Loucy (cell line): Measurements from ENCODE around the gene SULT1C3.

ENCODE experiments used
- H2AFZ ChIP-seq: fragments of 200-600 bp; sonication (generic); 2 replicates; pipeline ENCODE4 v1.6.0; 2016; ENCODE audit warnings: antibody characterized with exemption, mild to moderate bottlenecking, low read length, moderate library complexity
- H3F3A ChIP-seq: fragments of 200-600 bp; 2 replicates; pipeline ENCODE4 v1.6.0; 2016; ENCODE audit warnings: antibody characterized with exemption, low read depth, mild to moderate bottlenecking
- H3K27me3 ChIP-seq: fragments of 200-600 bp; sonication (generic); 2 replicates; pipeline ENCODE4 v1.6.1; 2014; ENCODE audit warnings: low read length, mild to moderate bottlenecking; ENCODE audit not compliant: insufficient read depth, poor library complexity, severe bottlenecking
- H3K36me3 ChIP-seq: fragments of 200-600 bp; sonication (generic); 2 replicates; pipeline ENCODE4 v1.6.1; 2016; ENCODE audit warnings: low read length; ENCODE audit not compliant: insufficient read depth
- H3K4me1 ChIP-seq: fragments of 200-600 bp; sonication (generic); 2 replicates; pipeline ENCODE4 v1.5.1; 2014; ENCODE audit warnings: low read length, mild to moderate bottlenecking; ENCODE audit not compliant: insufficient read depth, poor library complexity, severe bottlenecking
- H3K4me2 ChIP-seq: fragments of 200-600 bp; sonication (generic); 2 replicates; pipeline ENCODE4 v1.6.0; 2014; ENCODE audit warnings: antibody characterized with exemption, low read length, low read depth, mild to moderate bottlenecking; ENCODE audit not compliant: poor library complexity, severe bottlenecking
- H3K4me3 ChIP-seq: fragments of 200-600 bp; sonication (generic); 2 replicates; pipeline ENCODE4 v1.5.1; 2014; ENCODE audit warnings: low read length, mild to moderate bottlenecking, mixed read lengths; ENCODE audit not compliant: poor library complexity, severe bottlenecking
- H3K79me2 ChIP-seq: fragments of 200-600 bp; sonication (generic); 2 replicates; pipeline ENCODE4 v1.6.1; 2014; ENCODE audit warnings: low read length; ENCODE audit not compliant: insufficient read depth
- H3K9ac ChIP-seq: fragments of 200-600 bp; sonication (generic); 2 replicates; pipeline ENCODE4 v1.6.0; 2014; ENCODE audit warnings: mild to moderate bottlenecking, low read depth, low read length, moderate library complexity; ENCODE audit not compliant: poor library complexity, severe bottlenecking
- H3K9me2 ChIP-seq: fragments of 200-600 bp; sonication (generic); replicated peaks from 2 replicates; pipeline ENCODE4 v1.6.1; 2016; ENCODE audit warnings: low read depth, low read length, mixed read lengths
- H3K9me3 ChIP-seq: fragments of 200-600 bp; sonication (generic); 2 replicates; pipeline ENCODE4 v1.6.1; 2014; ENCODE audit warnings: mild to moderate bottlenecking, antibody characterized with exemption, low read length, low read depth; ENCODE audit not compliant: insufficient read depth
- H4K20me1 ChIP-seq: fragments of 200-600 bp; sonication (generic); 2 replicates; pipeline ENCODE4 v1.6.0; 2014; ENCODE audit warnings: antibody characterized with exemption, low read length, mild to moderate bottlenecking; ENCODE audit not compliant: insufficient read depth, poor library complexity, severe bottlenecking
- EZH2phosphoT487 ChIP-seq: fragments of 200-600 bp; IDR thresholded peaks from 2 replicates; pipeline ENCODE4 v1.6.1; 2018; ENCODE audit warnings: antibody characterized with exemption, mild to moderate bottlenecking, moderate library complexity, borderline replicate concordance
- TF ChIP-seq, protein P1 (sequence below): fragments of 200-600 bp; sonication (generic); conservative IDR thresholded peaks from 2 replicates; pipeline ENCODE4 v1.5.1; 2014; ENCODE audit warnings: mild to moderate bottlenecking, antibody characterized with exemption, low read length

SULT1C3 gene

GRCh38 chr2:108262036-108262435 lies 22.3 kb downstream of the SULT1C3 start:
- no peaks in the 10 kb centered on the region for H3K36me3 ChIP-seq
- no peaks in the 10 kb centered on the region for H3F3A ChIP-seq
- no peak overlapping the region for H3K4me3 ChIP-seq
- H2AFZ ChIP-seq = no peak overlapping the region
- no peaks in the 10 kb centered on the region for H3K9me3 ChIP-seq
- H3K9ac ChIP-seq = no peak overlapping the region
- no peaks in the 10 kb centered on the region for H3K27me3 ChIP-seq
- no peaks in the 10 kb centered on the region for H3K79me2 ChIP-seq
- H3K9me2 ChIP-seq = no peaks in the 10 kb centered on the region
- H4K20me1 ChIP-seq = no peaks in the 10 kb centered on the region
- no peak overlapping the region for H3K4me2 ChIP-seq
- no peak for TF ChIP-seq EZH2phosphoT487
- TF ChIP-seq, protein P1, sequence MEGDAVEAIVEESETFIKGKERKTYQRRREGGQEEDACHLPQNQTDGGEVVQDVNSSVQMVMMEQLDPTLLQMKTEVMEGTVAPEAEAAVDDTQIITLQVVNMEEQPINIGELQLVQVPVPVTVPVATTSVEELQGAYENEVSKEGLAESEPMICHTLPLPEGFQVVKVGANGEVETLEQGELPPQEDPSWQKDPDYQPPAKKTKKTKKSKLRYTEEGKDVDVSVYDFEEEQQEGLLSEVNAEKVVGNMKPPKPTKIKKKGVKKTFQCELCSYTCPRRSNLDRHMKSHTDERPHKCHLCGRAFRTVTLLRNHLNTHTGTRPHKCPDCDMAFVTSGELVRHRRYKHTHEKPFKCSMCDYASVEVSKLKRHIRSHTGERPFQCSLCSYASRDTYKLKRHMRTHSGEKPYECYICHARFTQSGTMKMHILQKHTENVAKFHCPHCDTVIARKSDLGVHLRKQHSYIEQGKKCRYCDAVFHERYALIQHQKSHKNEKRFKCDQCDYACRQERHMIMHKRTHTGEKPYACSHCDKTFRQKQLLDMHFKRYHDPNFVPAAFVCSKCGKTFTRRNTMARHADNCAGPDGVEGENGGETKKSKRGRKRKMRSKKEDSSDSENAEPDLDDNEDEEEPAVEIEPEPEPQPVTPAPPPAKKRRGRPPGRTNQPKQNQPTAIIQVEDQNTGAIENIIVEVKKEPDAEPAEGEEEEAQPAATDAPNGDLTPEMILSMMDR = no peak
- no peaks in the 10 kb centered on the region for H3K4me1 ChIP-seq

DNA sequence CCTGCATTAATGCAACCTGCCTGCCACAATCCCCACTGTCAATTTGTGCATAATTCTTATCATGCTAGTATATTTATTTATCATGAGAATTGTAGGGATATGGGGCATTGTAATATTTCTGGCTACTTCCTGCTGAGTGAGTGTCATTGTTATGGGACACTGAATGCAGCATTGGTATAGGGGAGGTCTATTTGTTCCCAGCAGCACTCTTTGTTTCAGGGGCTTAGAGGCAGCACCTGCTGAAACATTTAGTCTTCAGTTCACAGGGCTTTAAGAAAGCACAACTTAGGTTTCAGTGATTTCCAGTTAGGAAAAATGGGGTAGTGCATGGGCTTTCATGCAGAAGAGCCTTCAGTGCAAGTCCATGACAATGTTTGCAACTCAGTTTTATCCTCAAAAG lies 23.6 kb downstream of the SULT1C3 start:
- no peaks in the 10 kb centered on the region for H3K4me1 ChIP-seq
- TF ChIP-seq EZH2phosphoT487 = no peak
- TF ChIP-seq, protein P1 = no peak
- no peak overlapping the region for H2AFZ ChIP-seq
- H3K4me3 ChIP-seq = no peak overlapping the region
- no peaks in the 10 kb centered on the region for H3K9me2 ChIP-seq
- H3K79me2 ChIP-seq = no peaks in the 10 kb centered on the region
- no peaks in the 10 kb centered on the region for H3K36me3 ChIP-seq
- H3K27me3 ChIP-seq = no peaks in the 10 kb centered on the region
- H3F3A ChIP-seq = no peaks in the 10 kb centered on the region
- H3K4me2 ChIP-seq = no peak overlapping the region
- no peaks in the 10 kb centered on the region for H3K9me3 ChIP-seq
- no peak overlapping the region for H3K9ac ChIP-seq
- no peaks in the 10 kb centered on the region for H4K20me1 ChIP-seq

DNA sequence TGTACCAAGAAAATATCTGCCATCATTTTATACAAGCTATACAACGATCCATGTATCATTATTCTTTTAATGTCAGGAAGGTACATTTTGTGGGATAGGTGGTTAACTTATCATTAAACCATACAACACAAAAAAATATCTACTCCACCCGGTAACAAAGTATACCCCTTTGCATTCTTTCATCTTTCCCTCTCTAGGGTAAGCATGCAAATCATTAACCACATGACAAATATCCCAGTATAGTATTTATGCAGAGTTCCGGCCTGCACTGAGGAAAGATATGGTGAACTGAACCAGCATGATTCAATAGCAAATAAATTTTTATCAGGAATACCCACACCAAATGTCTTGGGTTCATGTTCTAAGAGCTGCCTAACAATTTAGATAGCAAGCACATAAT lies 26.4 kb downstream of the SULT1C3 start:
- no peak overlapping the region for H3K4me3 ChIP-seq
- H4K20me1 ChIP-seq = no peaks in the 10 kb centered on the region
- H3K27me3 ChIP-seq = no peaks in the 10 kb centered on the region
- H3K79me2 ChIP-seq = no peaks in the 10 kb centered on the region
- H3K4me1 ChIP-seq = no peaks in the 10 kb centered on the region
- no peak overlapping the region for H2AFZ ChIP-seq
- no peaks in the 10 kb centered on the region for H3K36me3 ChIP-seq
- no peak overlapping the region for H3K9ac ChIP-seq
- no peaks in the 10 kb centered on the region for H3F3A ChIP-seq
- H3K4me2 ChIP-seq = no peak overlapping the region
- no peaks in the 10 kb centered on the region for H3K9me2 ChIP-seq
- no peaks in the 10 kb centered on the region for H3K9me3 ChIP-seq
- TF ChIP-seq, protein P1 = no peak
- no peak for TF ChIP-seq EZH2phosphoT487
